K562 (cell line): ENCODE measurements around the gene RPN1. TPM values are rescaled to one million over a fixed set of nuclear protein-coding genes. Genes with fewer than 3 reads are reported as not detected.

Source experiments
- EWSR1 ChIP-seq: fragments of 450-650 bp; IDR thresholded peaks from 2 replicates; pipeline ENCODE4 v1.6.1; 2018; ENCODE audit warnings: borderline replicate concordance, mild to moderate bottlenecking, low read depth, moderate library complexity; ENCODE audit not compliant: partially characterized antibody
- HBP1 ChIP-seq: fragments of 450-650 bp; formaldehyde crosslinking; IDR thresholded peaks from 2 replicates; pipeline ENCODE4 v1.4.0; 2022; ENCODE audit warnings: missing genetic modification characterization
- NCOA2 ChIP-seq, 2 experiments: fragments of 450-650 bp; IDR thresholded peaks; 2 replicates each; pipeline ENCODE4 v1.6.1; 2018; ENCODE audit warnings: mild to moderate bottlenecking in 2 of 2, moderate library complexity in 1 of 2; ENCODE audit not compliant: partially characterized antibody in 2 of 2
- NFIC ChIP-seq: fragments of 450-650 bp; IDR thresholded peaks from 2 replicates; pipeline ENCODE4 v1.6.1; 2017; ENCODE audit warnings: mild to moderate bottlenecking, inconsistent platforms
- PHF21A ChIP-seq: fragments of 450-650 bp; IDR thresholded peaks from 2 replicates; pipeline ENCODE4 v1.6.1; 2017; ENCODE audit warnings: low read depth, borderline replicate concordance
- RREB1 ChIP-seq: fragments of 250-450 bp; sonication (Bioruptor Pico); IDR thresholded peaks from 2 replicates; pipeline ENCODE4 v1.4.0; 2020
- TAF9B ChIP-seq: fragments of 450-650 bp; IDR thresholded peaks from 2 replicates; pipeline ENCODE4 v1.6.1; 2018; ENCODE audit warnings: mild to moderate bottlenecking; ENCODE audit not compliant: partially characterized antibody
- ZNF253 ChIP-seq: fragments of 250-450 bp; sonication (Bioruptor Pico); conservative IDR thresholded peaks from 2 replicates; pipeline ENCODE4 v1.6.1; 2021; ENCODE audit warnings: mild to moderate bottlenecking
- ZNF592 ChIP-seq: fragments of 450-650 bp; IDR thresholded peaks from 2 replicates; pipeline ENCODE4 v1.6.1; 2017; ENCODE audit warnings: antibody characterized with exemption, mild to moderate bottlenecking
- polyA plus RNA-seq, 8 experiments: library from polyadenylated mRNA; depleted of rRNA in 4 of 8; stranded (reverse) in 5 of 8; unstranded in 3 of 8; fragments of >200 nt; fragmentation: Nextera tagmentation in 2 of 8; fragmentation: Illumina TruSeq in 1 of 8; extraction: Ambion mirVana in 2 of 8; extraction: Trizol in 1 of 8; gene quantifications; 2 replicates each; pipeline versions ENCODE4 v1.2.1 to v1.2.3, GENCODE V29; 2011 to 2014; ENCODE audit warnings: inconsistent platforms in 1 of 8, missing spikeins in 1 of 8
- total RNA-seq, 7 experiments: library from RNA; depleted of rRNA in 6 of 7; stranded (reverse); fragments of >200 nt in 6 of 7; fragmentation: Illumina TruSeq in 2 of 7; extraction: Trizol in 2 of 7; gene quantifications; 2 replicates each; pipeline versions ENCODE4 v1.2.1 to v1.2.3, GENCODE V29; 2011 to 2021; ENCODE audit warnings: low replicate concordance in 1 of 7
- TF ChIP-seq, protein P1 (sequence below), 2 experiments: fragments of 450-650 bp in 1 of 2; sonication (generic) in 1 of 2; formaldehyde crosslinking in 1 of 2; IDR thresholded peaks in 1 of 2; conservative IDR thresholded peaks in 1 of 2; 2 replicates each; pipeline versions ENCODE4 v1.6.1 to v1.8.1; 2016 to 2023; ENCODE audit warnings: mild to moderate bottlenecking in 2 of 2, moderate library complexity in 2 of 2, inconsistent platforms in 1 of 2, missing genetic modification reagents in 1 of 2

The RPN1 gene
- total and polyA plus RNA-seq, 9 of the 15 experiments (the other 6 are each of a cell fraction or from before 2014, with no cell fraction given) = 39.5 to 300 (median 148) TPM

GRCh38 chr3:128617557-128618397 is 32.8 kb downstream of the RPN1 start (continued):
- TF ChIP-seq HBP1 = no peak
- TF ChIP-seq ZNF592 = peak; percentile 50; the same call in 1 of the 2 replicates
- TF ChIP-seq NCOA2 (IDR thresholded peaks at IDR 0.05; ENCODE audit: partially characterized antibody in 2 of 2) = no peak
- TF ChIP-seq PHF21A = no peak
- TF ChIP-seq, protein P1, sequence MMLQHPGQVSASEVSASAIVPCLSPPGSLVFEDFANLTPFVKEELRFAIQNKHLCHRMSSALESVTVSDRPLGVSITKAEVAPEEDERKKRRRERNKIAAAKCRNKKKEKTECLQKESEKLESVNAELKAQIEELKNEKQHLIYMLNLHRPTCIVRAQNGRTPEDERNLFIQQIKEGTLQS (IDR thresholded peaks at IDR 0.05) = peak; percentile 73
- TF ChIP-seq, protein P1 (CRISPR knock-in tag; conservative IDR thresholded peaks at IDR 0.05) = no peak
- TF ChIP-seq RREB1 = no peak
- no peak for TF ChIP-seq TAF9B
- TF ChIP-seq EWSR1 = no peak
- peak; percentile 36 for TF ChIP-seq NFIC
- no peak for TF ChIP-seq ZNF253
